ENCODE data around the gene MSANTD3. TPM values are rescaled to one million over a fixed set of nuclear protein-coding genes. Genes with fewer than 3 reads are reported as not detected.

Gene MSANTD3
- total and polyA plus RNA-seq, 2 of the 13 experiments (the other 11 are each of a cell fraction or from before 2014, with no cell fraction given), result 10.1 to 19.2 TPM

- TF ChIP-seq ZBTB33 (CRISPR knock-in tag; IDR thresholded peaks at IDR 0.05), result no peak
- TF ChIP-seq MED1 (CRISPR knock-in tag; IDR thresholded peaks at IDR 0.05), result no peak
- no peak for TF ChIP-seq ZNF878 (CRISPR knock-in tag; IDR thresholded peaks at IDR 0.05)
- TF ChIP-seq MTA1 (CRISPR knock-in tag; IDR thresholded peaks at IDR 0.05; ENCODE audit: borderline replicate concordance), result no peak
- no peak for TF ChIP-seq ZNF121 (CRISPR knock-in tag; IDR thresholded peaks at IDR 0.05)
- TF ChIP-seq ZIK1 (CRISPR knock-in tag; IDR thresholded peaks at IDR 0.05; ENCODE audit: borderline replicate concordance, low read depth), result no peak
- TF ChIP-seq ZBTB8A (CRISPR knock-in tag; IDR thresholded peaks at IDR 0.05; ENCODE audit: borderline replicate concordance, low read depth), result no peak
- no peak for TF ChIP-seq TRIM22 (IDR thresholded peaks at IDR 0.05)
- no peak for TF ChIP-seq FIP1L1 (IDR thresholded peaks at IDR 0.05; ENCODE audit: borderline replicate concordance, insufficient read depth, low read depth, low read length)
- TF ChIP-seq ZNF44 (CRISPR knock-in tag; IDR thresholded peaks at IDR 0.05), result no peak
- peak; percentile 39; the same call in 1 of the 2 replicates for TF ChIP-seq ZNF768 (CRISPR knock-in tag; IDR thresholded peaks at IDR 0.05)
- TF ChIP-seq TFDP2 (CRISPR knock-in tag; IDR thresholded peaks at IDR 0.05), result no peak
- TF ChIP-seq ZNF749 (CRISPR knock-in tag; IDR thresholded peaks at IDR 0.05; ENCODE audit: borderline replicate concordance), result no peak
- no peak for TF ChIP-seq ATF3 (CRISPR knock-in tag; IDR thresholded peaks at IDR 0.05)
- no peak for TF ChIP-seq FOXP1 (IDR thresholded peaks at IDR 0.05)
- TF ChIP-seq FOXP1 (CRISPR knock-in tag; IDR thresholded peaks at IDR 0.05), result no peak
- TF ChIP-seq ZNF512B (CRISPR knock-in tag; IDR thresholded peaks at IDR 0.05; ENCODE audit: borderline replicate concordance), result no peak
- TF ChIP-seq ZBTB39 (CRISPR knock-in tag; IDR thresholded peaks at IDR 0.05), result no peak
Measured at GRCh38 chr9:100473276-100474081, 46.5 kb downstream of the MSANTD3 start (continued).
